HepG2 (cell line): ENCODE results near the gene CLRN2. TPM values are rescaled to one million over a fixed set of nuclear protein-coding genes. Genes with fewer than 3 reads are reported as not detected.

Source experiments
- ATAC-seq: fragments of 200-7000 bp; cut with Tn5 transposase; 3 replicates; pipeline ENCODE4 v1.9.1; 2020; ENCODE audit warnings: mild to moderate bottlenecking, moderate library complexity
- BruUV-seq: library from RNA; stranded (reverse); fragments of 400-500 nt; replicated peaks from 2 replicates; lab custom pipeline; 2021; lab: Mats Ljungman, UMichigan
- CTCF ChIA-PET: fragments of 300-600 bp; formaldehyde crosslinking; extraction: SDS; loops from one replicate; lab custom pipeline; 2021; ENCODE audit warnings: low total read pairs, inconsistent platforms, low intra/inter-chr PET ratio; lab: Yijun Ruan, JAX
- POLR2A ChIA-PET: fragments of 350-600 bp; sonication (Branson Sonifier 250); formaldehyde crosslinking; loops from one replicate; lab custom pipeline; 2020; ENCODE audit warnings: antibody characterized with exemption, inconsistent platforms; lab: Yijun Ruan, JAX
- DNase-seq: peaks from one replicate; pipeline ENCODE4 v3.0.0-alpha.2; 2015; ENCODE audit warnings: low spot score
- FAIRE-seq: peaks from 3 replicates; lab custom pipeline; 2011; peaks lifted over from hg19 to GRCh38; lab: Jason Lieb, UNC
- H2AFZ ChIP-seq: one replicate; pipeline ENCODE4 v1.6.1; 2011; ENCODE audit warnings: low read length, inconsistent platforms
- H3K27ac ChIP-seq: fragments of 300-600 bp; 3 replicates; pipeline ENCODE4 v1.8.0; 2011; ENCODE audit warnings: mixed run types, mild to moderate bottlenecking, mixed read lengths, low read length, inconsistent platforms; ENCODE audit not compliant: insufficient read depth; ENCODE audit errors: extremely low read length
- H3K27me3 ChIP-seq, 2 experiments: fragments of 200-600 bp in 1 of 2; 2 replicates in 1 of 2; 3 replicates in 1 of 2; pipeline versions ENCODE4 v1.6.0 to v1.8.0; 2011; ENCODE audit warnings: low read length in 2 of 2, mild to moderate bottlenecking in 2 of 2, moderate library complexity in 2 of 2, inconsistent platforms in 1 of 2; ENCODE audit not compliant: insufficient read depth in 2 of 2, control insufficient read depth in 1 of 2
- H3K36me3 ChIP-seq, 2 experiments: fragments of 200-600 bp in 1 of 2; replicated peaks in 1 of 2; 2 replicates in 1 of 2; 3 replicates in 1 of 2; pipeline versions ENCODE4 v1.5.1 to v1.8.0; 2011; ENCODE audit warnings: low read length in 2 of 2, inconsistent platforms in 1 of 2; ENCODE audit not compliant: insufficient read depth in 2 of 2, control insufficient read depth in 1 of 2
- H3K4me1 ChIP-seq: 2 replicates; pipeline ENCODE4 v1.5.1; 2012; ENCODE audit warnings: low read length, inconsistent platforms; ENCODE audit not compliant: insufficient read depth
- H3K4me2 ChIP-seq: 2 replicates; pipeline ENCODE4 v1.6.0; 2011; ENCODE audit warnings: low read depth, low read length, inconsistent platforms
- H3K4me3 ChIP-seq, 3 experiments: fragments of 200-600 bp in 1 of 3; sonication (generic), shearing (Covaris generic) in 1 of 3; replicated peaks in 1 of 3; 2 replicates each; pipeline ENCODE4 v1.5.1; 2011 to 2016; ENCODE audit warnings: low read length in 3 of 3, inconsistent platforms in 2 of 3, low read depth in 2 of 3, mild to moderate bottlenecking in 2 of 3, control low read depth in 1 of 3, mixed read lengths in 1 of 3; ENCODE audit not compliant: insufficient read depth in 1 of 3
- H3K79me2 ChIP-seq: one replicate; pipeline ENCODE4 v1.6.1; 2011; ENCODE audit warnings: low read length, inconsistent platforms; ENCODE audit not compliant: insufficient read depth
- H3K9ac ChIP-seq: 2 replicates; pipeline ENCODE4 v1.6.0; 2011; ENCODE audit warnings: mild to moderate bottlenecking, low read depth, low read length, inconsistent platforms; ENCODE audit not compliant: insufficient read depth
- H3K9me3 ChIP-seq: 2 replicates; pipeline ENCODE4 v1.5.1; 2012; ENCODE audit warnings: mild to moderate bottlenecking, low read length
- H4K20me1 ChIP-seq: 2 replicates; pipeline ENCODE4 v1.6.0; 2011; ENCODE audit warnings: inconsistent platforms, mild to moderate bottlenecking, low read length, moderate library complexity; ENCODE audit not compliant: insufficient read depth
- ATF7 ChIP-seq, 2 experiments: fragments of 450-650 bp in 1 of 2; sonication (generic) in 1 of 2; formaldehyde crosslinking in 1 of 2; IDR thresholded peaks; 2 replicates each; pipeline versions ENCODE4 v1.4.0 to v1.6.1; 2016 to 2020; ENCODE audit warnings: antibody characterized with exemption in 1 of 2, mild to moderate bottlenecking in 1 of 2, missing genetic modification reagents in 1 of 2
- FOSL2 ChIP-seq: sonication (generic); formaldehyde crosslinking; IDR thresholded peaks from 2 replicates; pipeline ENCODE4 v1.4.0; 2020; ENCODE audit warnings: missing genetic modification reagents
- GATA4 ChIP-seq: sonication (generic); IDR thresholded peaks from 2 replicates; pipeline ENCODE4 v1.6.1; 2016; ENCODE audit warnings: antibody characterized with exemption, low read depth, borderline replicate concordance
- GZF1 ChIP-seq: sonication (generic); formaldehyde crosslinking; IDR thresholded peaks from 2 replicates; pipeline ENCODE4 v1.5.1; 2020; ENCODE audit warnings: mild to moderate bottlenecking, missing genetic modification reagents
- KAT7 ChIP-seq: IDR thresholded peaks from 2 replicates; pipeline ENCODE4 v1.6.1; 2018; ENCODE audit warnings: borderline replicate concordance, missing compliant biosample characterization
- LRRFIP1 ChIP-seq: sonication (generic); formaldehyde crosslinking; conservative IDR thresholded peaks from 2 replicates; pipeline ENCODE4 v1.4.0; 2020; ENCODE audit warnings: missing genetic modification reagents
- MEIS2 ChIP-seq: sonication (generic); formaldehyde crosslinking; IDR thresholded peaks from 2 replicates; pipeline ENCODE4 v1.9.0; 2021; ENCODE audit warnings: mild to moderate bottlenecking, missing genetic modification reagents
- NKX3-1 ChIP-seq: sonication (generic); formaldehyde crosslinking; IDR thresholded peaks from 2 replicates; pipeline ENCODE4 v1.5.0; 2020; ENCODE audit warnings: missing genetic modification reagents
- NR2F2 ChIP-seq: IDR thresholded peaks from 2 replicates; pipeline ENCODE4 v1.6.1; 2012; ENCODE audit warnings: low read depth, inconsistent platforms, borderline replicate concordance
- RCOR2 ChIP-seq: IDR thresholded peaks from 2 replicates; pipeline ENCODE4 v1.6.1; 2016; ENCODE audit warnings: missing biosample characterization, missing genetic modification reagents
- SOX13 ChIP-seq, 3 experiments: fragments of 450-650 bp in 1 of 3; sonication (generic) in 1 of 3; formaldehyde crosslinking in 1 of 3; IDR thresholded peaks in 2 of 3; conservative IDR thresholded peaks in 1 of 3; 2 replicates each; pipeline versions ENCODE4 v1.5.0 to v1.6.1; 2016 to 2020; ENCODE audit warnings: antibody characterized with exemption in 1 of 3, mild to moderate bottlenecking in 1 of 3, missing compliant biosample characterization in 1 of 3, missing genetic modification reagents in 1 of 3, moderate library complexity in 1 of 3
- TP53 ChIP-seq: sonication (generic); formaldehyde crosslinking; conservative IDR thresholded peaks from 2 replicates; pipeline ENCODE4 v1.4.0; 2020; ENCODE audit warnings: missing genetic modification reagents
- U2AF1 ChIP-seq: fragments of 200-400 bp; formaldehyde crosslinking; optimal IDR thresholded peaks from 2 replicates; pipeline ENCODE3; 2017; ENCODE audit warnings: mild to moderate bottlenecking, low read depth, low read length
- ZMYM2 ChIP-seq: sonication (generic); formaldehyde crosslinking; IDR thresholded peaks from 2 replicates; pipeline ENCODE4 v1.8.0; 2022; ENCODE audit warnings: mild to moderate bottlenecking, missing genetic modification reagents
- ZMYM3 ChIP-seq: sonication (generic); formaldehyde crosslinking; IDR thresholded peaks from 2 replicates; pipeline ENCODE4 v1.5.1; 2020; ENCODE audit warnings: mild to moderate bottlenecking, missing genetic modification reagents
- ZNF10 ChIP-seq: sonication (generic); formaldehyde crosslinking; IDR thresholded peaks from 2 replicates; pipeline ENCODE4 v1.4.0; 2020; ENCODE audit warnings: mild to moderate bottlenecking, low read depth, missing genetic modification reagents, borderline replicate concordance
- ZNF224 ChIP-seq: sonication (generic); formaldehyde crosslinking; IDR thresholded peaks from 2 replicates; pipeline ENCODE4 v1.5.0; 2020; ENCODE audit warnings: mild to moderate bottlenecking, missing genetic modification reagents
- ZNF24 ChIP-seq: fragments of 450-650 bp; IDR thresholded peaks from 2 replicates; pipeline ENCODE4 v1.6.1; 2017; ENCODE audit warnings: antibody characterized with exemption, mild to moderate bottlenecking
- ZNF441 ChIP-seq: sonication (generic); formaldehyde crosslinking; IDR thresholded peaks from 2 replicates; pipeline ENCODE4 v1.7.0; 2021; ENCODE audit warnings: missing genetic modification reagents, borderline replicate concordance
- ZNF547 ChIP-seq: sonication (generic); formaldehyde crosslinking; IDR thresholded peaks from 2 replicates; pipeline ENCODE4 v1.5.1; 2020; ENCODE audit warnings: mild to moderate bottlenecking, missing genetic modification reagents
- ZNF556 ChIP-seq: sonication (generic); formaldehyde crosslinking; IDR thresholded peaks from 2 replicates; pipeline ENCODE4 v1.4.0; 2020; ENCODE audit warnings: mild to moderate bottlenecking, missing genetic modification reagents, borderline replicate concordance
- ZNF644 ChIP-seq: IDR thresholded peaks from 2 replicates; pipeline ENCODE4 v1.6.1; 2016; ENCODE audit warnings: low read depth
- ZNF709 ChIP-seq: sonication (generic); formaldehyde crosslinking; IDR thresholded peaks from 2 replicates; pipeline ENCODE4 v1.5.0; 2020; ENCODE audit warnings: mild to moderate bottlenecking, missing genetic modification reagents
- ZNF777 ChIP-seq: sonication (generic); formaldehyde crosslinking; IDR thresholded peaks from 2 replicates; pipeline ENCODE4 v1.4.0; 2020; ENCODE audit warnings: missing genetic modification reagents
- ZNF839 ChIP-seq: sonication (generic); formaldehyde crosslinking; IDR thresholded peaks from 2 replicates; pipeline ENCODE4 v1.4.0; 2020; ENCODE audit warnings: missing genetic modification reagents, mild to moderate bottlenecking, borderline replicate concordance
- WGBS: methylation state at CpG from one replicate; pipeline ENCODE4 v1.1.6; 2017; ENCODE audit warnings: low lambda C conversion rate; 5-methylcytosine and 5-hydroxymethylcytosine counted together
- in situ Hi-C: cut with HindIII; loops from 2 replicates; pipeline ENCODE4 v1.10.0; 2017; ENCODE audit warnings: low pct_unique_long_range_greater_than_20kb; ENCODE audit not compliant: extremely low pct_ligation_motif_present
- intact Hi-C: fragments of 100-400 bp; cut with micrococcal nuclease; formaldehyde crosslinking; loops from one replicate; pipeline ENCODE4 v1.10.0; 2022; ENCODE audit not compliant: unreplicated experiment
- polyA plus RNA-seq, 8 experiments: library from polyadenylated mRNA; depleted of rRNA in 3 of 8; stranded (reverse) in 7 of 8; unstranded in 1 of 8; fragments of >200 nt; fragmentation: Illumina TruSeq in 4 of 8; extraction: Trizol in 4 of 8; gene quantifications; 2 replicates each; pipeline versions ENCODE4 v1.2.1 to v1.2.3, GENCODE V29; 2011 to 2016; ENCODE audit warnings: low read depth in 4 of 8, missing spikeins in 1 of 8, mixed read lengths in 1 of 8; ENCODE audit not compliant: insufficient read depth in 1 of 8
- total RNA-seq, 5 experiments: library from RNA; depleted of rRNA; stranded (reverse); fragments of >200 nt; fragmentation: Illumina TruSeq; extraction: Trizol; gene quantifications; 2 replicates each; pipeline ENCODE4 v1.2.3, GENCODE V29; 2016; ENCODE audit warnings: low read depth in 1 of 5

The CLRN2 gene
- total and polyA plus RNA-seq, 2 of the 13 experiments (the other 11 are each of a cell fraction or from before 2014, with no cell fraction given): not detected

GRCh38 chr4:17560065-17560673 lies 45.2 kb downstream of the CLRN2 start:
- CTCF ChIA-PET: no interaction called here
- no TSS peak for BruUV-seq
- TF ChIP-seq RCOR2 (CRISPR knock-in tag): peak; percentile 45; the same call in 1 of the 2 replicates
- TF ChIP-seq ZNF709 (CRISPR knock-in tag): no peak
- no peak for TF ChIP-seq KAT7 (CRISPR knock-in tag)
- TF ChIP-seq ZNF556: peak; percentile 49; the same call in 1 of the 2 replicates
- peak; percentile 79 for TF ChIP-seq FOSL2 (CRISPR knock-in tag)
- 0 out of 2 replicates have a peak, but pooled peaks have one; percentile 39 for TF ChIP-seq ZNF224
- TF ChIP-seq GZF1: no peak
- TF ChIP-seq MEIS2 (CRISPR knock-in tag): no peak
- peak; percentile 83; the same call in 1 of the 2 replicates for TF ChIP-seq ZMYM2 (CRISPR knock-in tag)
- no peak for TF ChIP-seq NR2F2
- no peak for TF ChIP-seq ZNF777
- no peak for TF ChIP-seq ZNF547 (CRISPR knock-in tag)
- no peak for TF ChIP-seq LRRFIP1 (CRISPR knock-in tag)
- no peak for TF ChIP-seq TP53 (CRISPR knock-in tag)
- TF ChIP-seq ZNF644: peak; percentile 80
- TF ChIP-seq SOX13 (IDR thresholded peaks at IDR 0.05): no peak
- peak in 1 of 2 experiments; percentile 70; a peak in 2 of 4 replicates for TF ChIP-seq SOX13 (CRISPR knock-in tag; conservative IDR thresholded peaks at IDR 0.05 in 1 of 2, IDR thresholded peaks at IDR 0.05 in 1 of 2)
- TF ChIP-seq ZMYM3 (CRISPR knock-in tag): peak; percentile 67
- TF ChIP-seq GATA4: no peak
- TF ChIP-seq ZNF441 (CRISPR knock-in tag): 0 out of 2 replicates have a peak, but pooled peaks have one; percentile 13
- TF ChIP-seq ATF7 (IDR thresholded peaks at IDR 0.05): peak; percentile 61
- TF ChIP-seq ATF7 (CRISPR knock-in tag; IDR thresholded peaks at IDR 0.05): no peak
- TF ChIP-seq ZNF839: no peak
- no peak for TF ChIP-seq NKX3-1 (CRISPR knock-in tag)
- TF ChIP-seq ZNF24: no peak
- no peak for TF ChIP-seq U2AF1
- no peak for TF ChIP-seq ZNF10 (CRISPR knock-in tag)

More at GRCh38 chr4:17560065-17560673, 45.2 kb downstream of the CLRN2 start:
- POLR2A ChIA-PET: interaction anchor here (0.9 to 5.2 kb wide), 7 partner anchors 8 to 55 kb away, joined by 3 to 49 read pairs (median 10); partner anchors contain the start of genes LAP3 and MED28
- no peaks in the 10 kb centered on the region for H3K27me3 ChIP-seq
- H3K4me1 ChIP-seq: peaks cover 71% of the 10 kb centered on the region
- DNase-seq: peak; percentile 57
- no peaks in the 10 kb centered on the region for H3K79me2 ChIP-seq
- no peaks in the 10 kb centered on the region for H4K20me1 ChIP-seq
- peak overlapping the region in 1 of 3 experiments; percentile 29; a peak in 1 of 6 replicates for H3K4me3 ChIP-seq
- in situ Hi-C loops (loop anchor here (25.0 kb wide), 1 partner anchor 452 kb away; the partner anchor contains the start of gene LCORL), intact Hi-C loops (no loop called here)
- no peaks in the 10 kb centered on the region for H3K9me3 ChIP-seq
- H3K4me2 ChIP-seq: peak overlapping the region; percentile 25
- peak; percentile 30 for ATAC-seq
- H3K9ac ChIP-seq: peak overlapping the region; percentile 43
- H3K27ac ChIP-seq: peak overlapping the region; percentile 90
- 31% methylated on average over 6 of the region's 6 CpGs for whole genome bisulfite sequencing
- peak; percentile 8 for FAIRE-seq
- no peaks in the 10 kb centered on the region for H3K36me3 ChIP-seq
- H2AFZ ChIP-seq: no peak overlapping the region
